Measurements from ENCODE around the gene EFCAB11.

DNA sequence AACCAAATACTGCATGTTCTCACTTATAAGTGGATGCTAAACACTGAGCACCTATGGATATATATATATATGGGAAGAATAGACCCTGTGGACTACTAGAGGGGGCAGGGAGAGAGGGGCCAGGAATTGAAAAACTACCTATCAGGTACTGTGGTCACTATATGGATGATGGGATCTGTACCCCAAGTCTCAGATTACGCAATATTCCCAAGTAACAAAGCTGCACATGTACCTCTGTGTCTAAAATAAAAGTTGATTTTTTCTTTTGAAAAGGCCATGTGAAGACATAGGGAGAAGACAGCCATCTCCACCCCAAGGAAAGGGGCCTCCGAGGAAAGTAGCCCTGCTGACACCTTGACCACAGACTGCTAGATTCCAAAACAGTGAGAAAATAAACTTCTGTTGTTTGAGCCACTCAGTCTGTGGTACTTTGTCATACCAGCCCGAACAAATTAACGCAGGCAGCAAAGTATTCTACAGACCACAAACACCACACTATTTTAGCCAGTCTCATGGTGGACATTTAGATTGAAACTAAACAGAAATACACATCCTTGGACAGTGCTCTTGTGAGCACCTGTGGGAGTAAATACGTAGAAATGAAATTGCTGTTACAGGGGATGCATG lies 197.1 kb downstream of the EFCAB11 start:
- TF ChIP-seq, protein P1, sequence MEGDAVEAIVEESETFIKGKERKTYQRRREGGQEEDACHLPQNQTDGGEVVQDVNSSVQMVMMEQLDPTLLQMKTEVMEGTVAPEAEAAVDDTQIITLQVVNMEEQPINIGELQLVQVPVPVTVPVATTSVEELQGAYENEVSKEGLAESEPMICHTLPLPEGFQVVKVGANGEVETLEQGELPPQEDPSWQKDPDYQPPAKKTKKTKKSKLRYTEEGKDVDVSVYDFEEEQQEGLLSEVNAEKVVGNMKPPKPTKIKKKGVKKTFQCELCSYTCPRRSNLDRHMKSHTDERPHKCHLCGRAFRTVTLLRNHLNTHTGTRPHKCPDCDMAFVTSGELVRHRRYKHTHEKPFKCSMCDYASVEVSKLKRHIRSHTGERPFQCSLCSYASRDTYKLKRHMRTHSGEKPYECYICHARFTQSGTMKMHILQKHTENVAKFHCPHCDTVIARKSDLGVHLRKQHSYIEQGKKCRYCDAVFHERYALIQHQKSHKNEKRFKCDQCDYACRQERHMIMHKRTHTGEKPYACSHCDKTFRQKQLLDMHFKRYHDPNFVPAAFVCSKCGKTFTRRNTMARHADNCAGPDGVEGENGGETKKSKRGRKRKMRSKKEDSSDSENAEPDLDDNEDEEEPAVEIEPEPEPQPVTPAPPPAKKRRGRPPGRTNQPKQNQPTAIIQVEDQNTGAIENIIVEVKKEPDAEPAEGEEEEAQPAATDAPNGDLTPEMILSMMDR (IDR thresholded peaks at IDR 0.05): no peak
- no peak for TF ChIP-seq POLR2AphosphoS5 (IDR thresholded peaks at IDR 0.05)
- TF ChIP-seq POLR2A (IDR thresholded peaks at IDR 0.05): no peak
- no peak for TF ChIP-seq EP300 (IDR thresholded peaks at IDR 0.05)

Data from gastroesophageal sphincter (tissue), 3 donors.